Osteoblast (primary cell): ENCODE measurements around the gene S100A9. TPM values are rescaled to one million over a fixed set of nuclear protein-coding genes. Genes with fewer than 3 reads are reported as not detected.

ENCODE experiments used
- DNase-seq: peaks from one replicate; pipeline ENCODE4 v3.0.0; 2011; ENCODE audit warnings: low spot score, mixed read lengths; ENCODE audit not compliant: insufficient read length; ENCODE audit errors: missing footprints
- H2AFZ ChIP-seq: 2 replicates; pipeline ENCODE4 v1.6.0; 2011; ENCODE audit warnings: mild to moderate bottlenecking, low read length
- H3K27ac ChIP-seq: 2 replicates; pipeline ENCODE4 v1.5.1; 2011; ENCODE audit warnings: mild to moderate bottlenecking, low read depth, low read length, moderate library complexity
- H3K27me3 ChIP-seq: 2 replicates; pipeline ENCODE4 v1.6.0; 2012; ENCODE audit warnings: mild to moderate bottlenecking, control low read depth, inconsistent platforms, low read length, moderate library complexity; ENCODE audit not compliant: insufficient read depth
- H3K36me3 ChIP-seq: 2 replicates; pipeline ENCODE4 v1.5.1; 2011; ENCODE audit warnings: mild to moderate bottlenecking, low read length, control low read depth, moderate library complexity; ENCODE audit not compliant: insufficient read depth
- H3K4me1 ChIP-seq: 2 replicates; pipeline ENCODE4 v1.5.1; 2011; ENCODE audit warnings: mild to moderate bottlenecking, low read length, control low read depth, moderate library complexity; ENCODE audit not compliant: insufficient read depth
- H3K4me2 ChIP-seq: 2 replicates; pipeline ENCODE4 v1.6.0; 2011; ENCODE audit warnings: mild to moderate bottlenecking, low read length; ENCODE audit not compliant: insufficient read depth
- H3K4me3 ChIP-seq: fragments of 200-600 bp; sonication (generic); 3 replicates; pipeline ENCODE4 v1.5.1; 2012; ENCODE audit warnings: mild to moderate bottlenecking, low read length, inconsistent platforms; ENCODE audit not compliant: insufficient read depth
- H3K79me2 ChIP-seq: 2 replicates; pipeline ENCODE4 v1.6.0; 2012; ENCODE audit warnings: mild to moderate bottlenecking, low read length, control low read depth, inconsistent platforms; ENCODE audit not compliant: insufficient read depth
- H3K9me3 ChIP-seq: 2 replicates; pipeline ENCODE4 v1.5.1; 2011; ENCODE audit warnings: low read depth, low read length, control low read depth
- H4K20me1 ChIP-seq: 2 replicates; pipeline ENCODE4 v1.6.0; 2012; ENCODE audit warnings: mild to moderate bottlenecking, low read length, control low read depth; ENCODE audit not compliant: insufficient read depth
- total RNA-seq: library from RNA; depleted of rRNA; stranded (reverse); fragments of >200 nt; gene quantifications from 2 replicates; pipeline ENCODE4 v1.2.3, GENCODE V29; 2012
- TF ChIP-seq, protein P1 (sequence below): IDR thresholded peaks from 2 replicates; pipeline ENCODE4 v1.5.1; 2011; ENCODE audit warnings: mild to moderate bottlenecking, low read depth, low read length, moderate library complexity; ENCODE audit errors: extremely low read depth

The S100A9 gene
- total RNA-seq, 1 donor, result 0.36 TPM

DNA sequence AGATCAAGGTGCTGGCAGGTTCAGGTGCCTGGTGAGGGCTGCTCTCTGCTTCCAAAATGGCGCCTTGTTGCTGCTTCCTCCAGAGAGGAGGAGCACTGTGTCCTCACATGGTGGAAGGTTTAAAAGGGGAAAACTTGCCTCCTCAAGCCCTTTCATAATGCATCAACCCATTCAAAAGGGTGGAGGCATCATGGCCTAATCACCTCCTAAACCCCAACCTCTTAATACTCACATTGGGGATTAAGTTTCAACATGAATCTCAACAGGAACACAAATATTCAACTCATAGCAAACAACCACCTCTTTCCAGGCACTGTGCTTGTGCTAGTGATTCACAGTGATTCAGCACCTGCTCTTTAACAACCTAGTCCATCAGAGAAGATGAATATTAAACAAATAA, 13.6 kb downstream of the S100A9 start:
- Histone ChIP-seq H3K4me2 (no peak overlapping the region), H3K9me3 (no peaks in the 10 kb centered on the region)

DNA sequence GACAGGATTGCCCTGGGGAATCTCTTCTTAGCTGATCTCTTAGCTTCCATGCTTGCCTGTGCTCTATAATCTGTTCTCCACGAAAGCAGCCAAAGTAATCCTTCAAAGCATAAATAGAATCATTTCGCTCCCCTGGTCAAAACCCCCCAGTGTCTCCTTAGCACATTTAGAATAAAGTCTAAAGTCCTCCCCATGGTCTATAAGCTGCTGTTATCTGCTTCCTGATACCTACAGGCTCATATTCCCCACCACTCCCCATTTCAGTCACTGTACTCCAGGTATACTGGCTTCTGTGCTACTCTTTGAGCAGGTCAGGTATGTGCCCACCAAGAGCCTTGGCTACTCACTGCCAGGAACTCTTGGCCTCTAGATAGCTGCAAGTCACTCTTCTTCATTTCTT, 14.9 kb downstream of the S100A9 start:
- TF ChIP-seq, protein P1, sequence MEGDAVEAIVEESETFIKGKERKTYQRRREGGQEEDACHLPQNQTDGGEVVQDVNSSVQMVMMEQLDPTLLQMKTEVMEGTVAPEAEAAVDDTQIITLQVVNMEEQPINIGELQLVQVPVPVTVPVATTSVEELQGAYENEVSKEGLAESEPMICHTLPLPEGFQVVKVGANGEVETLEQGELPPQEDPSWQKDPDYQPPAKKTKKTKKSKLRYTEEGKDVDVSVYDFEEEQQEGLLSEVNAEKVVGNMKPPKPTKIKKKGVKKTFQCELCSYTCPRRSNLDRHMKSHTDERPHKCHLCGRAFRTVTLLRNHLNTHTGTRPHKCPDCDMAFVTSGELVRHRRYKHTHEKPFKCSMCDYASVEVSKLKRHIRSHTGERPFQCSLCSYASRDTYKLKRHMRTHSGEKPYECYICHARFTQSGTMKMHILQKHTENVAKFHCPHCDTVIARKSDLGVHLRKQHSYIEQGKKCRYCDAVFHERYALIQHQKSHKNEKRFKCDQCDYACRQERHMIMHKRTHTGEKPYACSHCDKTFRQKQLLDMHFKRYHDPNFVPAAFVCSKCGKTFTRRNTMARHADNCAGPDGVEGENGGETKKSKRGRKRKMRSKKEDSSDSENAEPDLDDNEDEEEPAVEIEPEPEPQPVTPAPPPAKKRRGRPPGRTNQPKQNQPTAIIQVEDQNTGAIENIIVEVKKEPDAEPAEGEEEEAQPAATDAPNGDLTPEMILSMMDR, result no peak
- Histone ChIP-seq H3K4me3 (no peak overlapping the region), H4K20me1 (no peaks in the 10 kb centered on the region), H3K36me3 (no peaks in the 10 kb centered on the region), H3K27me3 (peaks cover 5% of the 10 kb centered on the region), H3K4me1 (peaks cover 6% of the 10 kb centered on the region), H3K9me3 (no peaks in the 10 kb centered on the region), H3K27ac (no peak overlapping the region), H2AFZ (no peak overlapping the region), H3K4me2 (no peak overlapping the region), H3K79me2 (no peaks in the 10 kb centered on the region)
- DNase-seq, result no peak

More for the DNA sequence above, 13.6 kb downstream of the S100A9 start:
- peaks cover 5% of the 10 kb centered on the region for H3K27me3 ChIP-seq
- no peaks in the 10 kb centered on the region for H3K79me2 ChIP-seq
- H3K36me3 ChIP-seq, result no peaks in the 10 kb centered on the region
- H3K27ac ChIP-seq, result no peak overlapping the region
- no peak overlapping the region for H2AFZ ChIP-seq
- no peak overlapping the region for H3K4me3 ChIP-seq
- H4K20me1 ChIP-seq, result no peaks in the 10 kb centered on the region
- TF ChIP-seq, protein P1, result no peak
- H3K4me1 ChIP-seq, result peaks cover 6% of the 10 kb centered on the region
- no peak for DNase-seq

DNA sequence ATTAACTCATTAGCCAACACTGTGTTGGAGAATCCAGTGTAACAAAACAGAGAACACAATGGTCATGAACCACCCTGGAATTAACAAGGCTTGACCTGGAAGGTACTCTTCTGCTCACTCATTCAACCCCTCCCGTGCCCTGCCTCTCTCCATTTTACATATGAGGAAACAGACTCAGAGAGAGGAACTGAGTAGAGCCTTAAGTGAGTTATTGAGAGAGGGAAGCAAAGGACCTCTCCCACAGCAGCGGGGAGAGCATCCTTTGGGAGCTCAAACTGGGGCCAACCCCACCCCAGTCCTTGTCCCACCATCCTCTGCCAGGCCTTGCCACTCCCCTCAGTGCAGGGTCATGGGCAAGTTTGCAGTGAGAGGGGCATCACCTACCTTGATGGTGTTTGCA, 16.4 kb downstream of the S100A9 start:
- no peaks in the 10 kb centered on the region for H3K9me3 ChIP-seq
- H3K4me1 ChIP-seq, result peaks cover 6% of the 10 kb centered on the region
- no peaks in the 10 kb centered on the region for H3K79me2 ChIP-seq
- no peak overlapping the region for H3K4me3 ChIP-seq
- H4K20me1 ChIP-seq, result no peaks in the 10 kb centered on the region
- TF ChIP-seq, protein P1, result no peak
- no peak overlapping the region for H3K27ac ChIP-seq
- no peaks in the 10 kb centered on the region for H3K36me3 ChIP-seq
- H3K27me3 ChIP-seq, result peaks cover 5% of the 10 kb centered on the region
- H2AFZ ChIP-seq, result no peak overlapping the region
- no peak for DNase-seq
- H3K4me2 ChIP-seq, result no peak overlapping the region

DNA sequence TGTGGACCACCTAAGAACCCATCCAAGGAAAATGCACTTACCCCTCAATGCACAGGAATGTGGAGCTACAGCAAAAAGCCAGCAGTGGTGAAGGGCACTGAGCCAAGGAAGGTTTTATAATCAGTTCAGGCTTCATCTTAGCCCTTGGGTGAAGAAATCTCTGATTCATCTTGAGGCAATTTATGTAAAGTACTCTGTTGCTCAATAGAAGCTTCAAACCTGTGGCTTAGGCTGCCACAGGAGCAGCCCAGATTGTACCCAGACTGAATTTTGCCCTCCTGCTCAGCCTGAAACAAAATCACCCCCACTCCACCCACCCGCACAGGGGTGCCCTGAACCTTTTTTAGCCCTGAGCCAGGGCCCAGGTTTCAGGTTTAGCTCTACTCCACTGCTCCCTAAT, 17.9 kb downstream of the S100A9 start, which contains the start of gene S100A12:
Gene S100A12 (minus strand): TSS at position 111 of the 400 bp plus-strand sequence. CDS start 1,029 bp downstream, outside the sequence.
- Histone ChIP-seq H3K36me3 (no peaks in the 10 kb centered on the region), H3K4me1 (peaks cover 6% of the 10 kb centered on the region), H2AFZ (no peak within 1 kb of the TSS), H3K9me3 (no peaks in the 10 kb centered on the region), H3K27ac (no peak within 1 kb of the TSS), H3K27me3 (peaks cover 2% of the 10 kb centered on the region), H4K20me1 (no peaks in the 10 kb centered on the region), H3K4me3 (no peak within 1 kb of the TSS), H3K4me2 (no peak within 1 kb of the TSS), H3K79me2 (no peaks in the 10 kb centered on the region)
- no peak for DNase-seq
- TF ChIP-seq, protein P1, result no peak
